ENCODE results near the gene PLPPR5. TPM values are rescaled to one million over a fixed set of nuclear protein-coding genes. Genes with fewer than 3 reads are reported as not detected.

PLPPR5 gene
- total RNA-seq, 1 experiment from 2014 or later, result not detected

GRCh38 chr1:98849969-98850636 is 154.6 kb downstream of the PLPPR5 start:
- no peak for DNase-seq (ENCODE audit: low spot score)

GRCh38 chr1:98842241-98842640 is 162.4 kb downstream of the PLPPR5 start:
- no peak for DNase-seq (ENCODE audit: low spot score)

Small RNA genes lying within 50 kb of the gene (small RNA-seq; reads per million reads assigned to genes)
- not detected for gene AL445433.1

Data from HT-29 (cell line).